Subcutaneous adipose tissue (tissue), 4 donors: ENCODE data around the gene DISC1. TPM values are rescaled to one million over a fixed set of nuclear protein-coding genes. Genes with fewer than 3 reads are reported as not detected.

Source experiments
- CTCF ChIP-seq: fragments of 450-650 bp; IDR thresholded peaks from one replicate; pipeline ENCODE4 v1.5.1; 2016; ENCODE audit warnings: low read depth, mild to moderate bottlenecking, control low read depth, antibody characterized with exemption, moderate library complexity
- total RNA-seq, 4 donors: library from RNA; depleted of rRNA; stranded (reverse); fragments of >200 nt; gene quantifications; one replicate each; pipeline ENCODE4 v1.1.0, GENCODE V29; 2016

DISC1 gene
- total RNA-seq, 4 donors from 2014 or later: 9.8 to 21.6 (median 19.7) TPM

- TF ChIP-seq CTCF: no peak
Observed at GRCh38 chr1:231982871-231983587, 356.4 kb downstream of the DISC1 start.

GRCh38 chr1:231983588-231984193 lies 357.1 kb downstream of the DISC1 start:
- TF ChIP-seq CTCF: no peak

GRCh38 chr1:231985296-231986023 lies 358.9 kb downstream of the DISC1 start:
- TF ChIP-seq CTCF: no peak

GRCh38 chr1:231986631-231987336 lies 360.2 kb downstream of the DISC1 start:
- no peak for TF ChIP-seq CTCF

GRCh38 chr1:231990388-231990787 lies 363.8 kb downstream of the DISC1 start:
- no peak for TF ChIP-seq CTCF

- TF ChIP-seq CTCF: no peak
Observed at GRCh38 chr1:231991231-231991630, 364.6 kb downstream of the DISC1 start.
